Astrocyte (in vitro differentiated cells and primary cell): Measurements from ENCODE around the gene PSMG4. TPM values are rescaled to one million over a fixed set of nuclear protein-coding genes. Genes with fewer than 3 reads are reported as not detected.

Experiments used
- DNase-seq: peaks from one replicate; pipeline ENCODE4 v3.0.0-alpha.2; 2010; ENCODE audit warnings: low read depth
- FAIRE-seq: peaks from 2 replicates; lab custom pipeline; 2011; peaks lifted over from hg19 to GRCh38; lab: Jason Lieb, UNC
- H2AFZ ChIP-seq: 2 replicates; pipeline ENCODE4 v1.6.0; 2012; ENCODE audit warnings: low read depth, low read length, inconsistent platforms
- H3K27ac ChIP-seq: 2 replicates; pipeline ENCODE4 v1.5.1; 2011; ENCODE audit warnings: low read depth, low read length, inconsistent platforms
- H3K27me3 ChIP-seq: 2 replicates; pipeline ENCODE4 v1.6.0; 2011; ENCODE audit warnings: low read length, inconsistent platforms; ENCODE audit not compliant: insufficient read depth
- H3K36me3 ChIP-seq: 2 replicates; pipeline ENCODE4 v1.5.1; 2011; ENCODE audit warnings: low read length, inconsistent platforms; ENCODE audit not compliant: insufficient read depth
- H3K4me1 ChIP-seq: 2 replicates; pipeline ENCODE4 v1.5.1; 2011; ENCODE audit warnings: low read length, inconsistent platforms; ENCODE audit not compliant: insufficient read depth
- H3K4me2 ChIP-seq: 2 replicates; pipeline ENCODE4 v1.6.0; 2012; ENCODE audit warnings: low read length, inconsistent platforms
- H3K4me3 ChIP-seq: 2 replicates; pipeline ENCODE4 v1.5.1; 2011; ENCODE audit warnings: low read depth, mild to moderate bottlenecking, low read length, inconsistent platforms; ENCODE audit not compliant: insufficient read depth
- H3K79me2 ChIP-seq: 2 replicates; pipeline ENCODE4 v1.6.0; 2012; ENCODE audit warnings: mild to moderate bottlenecking, low read length, inconsistent platforms; ENCODE audit not compliant: insufficient read depth
- H3K9ac ChIP-seq: 2 replicates; pipeline ENCODE4 v1.6.0; 2012; ENCODE audit warnings: mild to moderate bottlenecking, low read length, inconsistent platforms
- H3K9me3 ChIP-seq: 2 replicates; pipeline ENCODE4 v1.5.1; 2012; ENCODE audit warnings: low read depth, mild to moderate bottlenecking, low read length, inconsistent platforms; ENCODE audit not compliant: insufficient read depth
- H4K20me1 ChIP-seq: 2 replicates; pipeline ENCODE4 v1.6.0; 2012; ENCODE audit warnings: low read length, inconsistent platforms; ENCODE audit not compliant: insufficient read depth
- H3K27ac Mint-ChIP-seq: one replicate; pipeline ENCODE4 v1.8.0; 2021; ENCODE audit warnings: mild to moderate bottlenecking, mixed read lengths; ENCODE audit not compliant: unreplicated experiment
- H3K27me3 Mint-ChIP-seq: one replicate; pipeline ENCODE4 v1.8.0; 2021; ENCODE audit warnings: low read depth, mixed read lengths; ENCODE audit not compliant: unreplicated experiment
- H3K36me3 Mint-ChIP-seq: one replicate; pipeline ENCODE4 v1.8.0; 2021; ENCODE audit warnings: low read depth, mixed read lengths; ENCODE audit not compliant: unreplicated experiment
- H3K4me1 Mint-ChIP-seq: one replicate; pipeline ENCODE4 v1.8.0; 2021; ENCODE audit warnings: low read depth, mixed read lengths; ENCODE audit not compliant: unreplicated experiment
- H3K4me3 Mint-ChIP-seq: one replicate; pipeline ENCODE4 v1.8.0; 2021; ENCODE audit warnings: mild to moderate bottlenecking, moderate library complexity, mixed read lengths; ENCODE audit not compliant: unreplicated experiment
- H3K9me3 Mint-ChIP-seq: one replicate; pipeline ENCODE4 v1.8.0; 2021; ENCODE audit warnings: mild to moderate bottlenecking, mixed read lengths; ENCODE audit not compliant: unreplicated experiment
- CTCF ChIP-seq: IDR thresholded peaks from 2 replicates; pipeline ENCODE4 v1.5.1; 2011; ENCODE audit warnings: low read depth, mild to moderate bottlenecking, inconsistent platforms, low read length, moderate library complexity; ENCODE audit not compliant: insufficient read depth
- EZH2 ChIP-seq: IDR thresholded peaks from 2 replicates; pipeline ENCODE4 v1.6.1; 2012; ENCODE audit warnings: mild to moderate bottlenecking, low read length, inconsistent platforms; ENCODE audit not compliant: insufficient read depth
- total RNA-seq: library from RNA; stranded (reverse); gene quantifications from 2 replicates; pipeline ENCODE4 v1.2.1, GENCODE V29; 2021

The PSMG4 gene
- total RNA-seq, 1 donor from 2014 or later, result 23.4 TPM

- H3K36me3 ChIP-seq, result no peaks in the 10 kb centered on the region
- peaks cover 3% of the 10 kb centered on the region for H3K4me1 Mint-ChIP-seq
- TF ChIP-seq EZH2 (no peak), CTCF (no peak)
- peaks cover 26% of the 10 kb centered on the region for H3K27me3 Mint-ChIP-seq
- H2AFZ ChIP-seq, result no peak overlapping the region
- no peaks in the 10 kb centered on the region for H3K4me1 ChIP-seq
- DNase-seq, result no peak
- H3K27ac Mint-ChIP-seq, result no peak overlapping the region
- no peak overlapping the region for H3K9ac ChIP-seq
- H3K4me3 Mint-ChIP-seq, result no peak overlapping the region
- no peak overlapping the region for H3K4me3 ChIP-seq
- no peaks in the 10 kb centered on the region for H3K27me3 ChIP-seq
- no peak overlapping the region for H3K27ac ChIP-seq
- no peaks in the 10 kb centered on the region for H3K9me3 ChIP-seq
- no peak for FAIRE-seq
- peaks cover 9% of the 10 kb centered on the region for H3K36me3 Mint-ChIP-seq
- no peaks in the 10 kb centered on the region for H3K9me3 Mint-ChIP-seq
- no peaks in the 10 kb centered on the region for H3K79me2 ChIP-seq
- no peaks in the 10 kb centered on the region for H4K20me1 ChIP-seq
- no peak overlapping the region for H3K4me2 ChIP-seq
These were observed 32.6 kb downstream of the PSMG4 start for GRCh38 chr6:3291346-3291745.

- Histone ChIP-seq H3K79me2 (no peaks in the 10 kb centered on the region), H4K20me1 (no peaks in the 10 kb centered on the region), H3K4me1 (peaks cover 3% of the 10 kb centered on the region), H3K27me3 (no peaks in the 10 kb centered on the region), H3K27ac (no peak overlapping the region), H3K4me2 (no peak overlapping the region), H3K9me3 (no peaks in the 10 kb centered on the region), H3K4me3 (no peak overlapping the region), H3K9ac (no peak overlapping the region), H2AFZ (no peak overlapping the region), H3K36me3 (no peaks in the 10 kb centered on the region)
- H3K27me3 Mint-ChIP-seq, result peaks cover 29% of the 10 kb centered on the region
- DNase-seq (no peak), FAIRE-seq (no peak)
- H3K4me3 Mint-ChIP-seq, result no peak overlapping the region
- no peak overlapping the region for H3K27ac Mint-ChIP-seq
- TF ChIP-seq EZH2 (no peak), CTCF (no peak)
- H3K4me1 Mint-ChIP-seq, result peaks cover 3% of the 10 kb centered on the region
- H3K36me3 Mint-ChIP-seq, result peaks cover 9% of the 10 kb centered on the region
- H3K9me3 Mint-ChIP-seq, result no peaks in the 10 kb centered on the region
These were observed 33.2 kb downstream of the PSMG4 start for GRCh38 chr6:3291987-3292386.

- Histone ChIP-seq H3K27ac (no peak overlapping the region), H3K9ac (no peak overlapping the region), H3K79me2 (no peaks in the 10 kb centered on the region), H3K4me2 (no peak overlapping the region), H3K36me3 (no peaks in the 10 kb centered on the region), H3K27me3 (no peaks in the 10 kb centered on the region), H3K4me1 (peaks cover 5% of the 10 kb centered on the region), H2AFZ (no peak overlapping the region), H3K9me3 (no peaks in the 10 kb centered on the region), H3K4me3 (no peak overlapping the region), H4K20me1 (no peaks in the 10 kb centered on the region)
- DNase-seq (no peak), FAIRE-seq (no peak)
- peaks cover 3% of the 10 kb centered on the region for H3K4me1 Mint-ChIP-seq
- H3K27me3 Mint-ChIP-seq, result peaks cover 32% of the 10 kb centered on the region
- no peak overlapping the region for H3K4me3 Mint-ChIP-seq
- TF ChIP-seq CTCF (no peak), EZH2 (no peak)
- H3K27ac Mint-ChIP-seq, result no peak overlapping the region
- no peaks in the 10 kb centered on the region for H3K9me3 Mint-ChIP-seq
- peaks cover 9% of the 10 kb centered on the region for H3K36me3 Mint-ChIP-seq
These were observed 33.9 kb downstream of the PSMG4 start for GRCh38 chr6:3292431-3293197.
